HG03378 (cell line): Measurements from ENCODE around the gene NETO2.
"Not testable (repeated sequence)": the region's sequence is repeated elsewhere in the genome, so short reads cannot be mapped to it uniquely, and the experiment has no call there.

Experiments
- ATAC-seq: cut with Tn5 transposase; IDR thresholded peaks from one replicate; pipeline ENCODE4 v1.9.1; 2021; ENCODE audit warnings: mild to moderate bottlenecking, moderate library complexity; ENCODE audit not compliant: unreplicated experiment

NETO2 gene

DNA sequence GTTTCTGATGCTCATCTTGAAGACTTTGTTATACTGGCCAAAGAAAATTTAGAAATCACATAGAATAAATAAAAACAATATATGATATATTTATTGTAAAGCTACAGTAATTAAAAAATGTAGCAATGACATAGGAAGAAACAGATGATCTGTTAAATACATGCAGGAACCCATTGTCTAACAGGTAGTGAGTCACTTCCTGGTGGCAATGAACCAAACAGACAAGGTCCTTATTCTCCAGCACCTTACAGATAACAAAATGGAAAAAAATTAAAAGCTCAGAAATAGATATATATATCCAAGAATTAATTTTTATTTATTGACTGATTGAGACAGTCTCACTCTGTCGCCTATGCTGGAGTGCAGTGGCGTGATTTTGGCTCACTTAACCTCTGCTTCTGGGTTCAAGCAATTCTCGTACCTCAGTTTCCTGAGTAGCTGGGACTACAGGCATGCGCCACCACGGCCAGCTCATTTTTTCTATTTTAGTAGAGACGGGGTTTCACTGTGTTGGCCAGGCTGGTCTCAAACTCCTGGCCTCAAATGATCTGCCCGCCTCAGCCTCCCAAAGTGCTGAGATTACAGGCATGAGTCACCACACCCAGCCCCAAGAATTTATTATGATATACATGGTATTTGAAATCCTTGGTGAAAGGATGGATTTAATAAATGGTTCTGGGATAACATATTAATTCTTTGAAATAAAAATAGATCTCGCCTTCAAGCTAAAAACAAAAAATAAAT lies 7.5 kb downstream of the NETO2 start:
- ATAC-seq, result no peak

DNA sequence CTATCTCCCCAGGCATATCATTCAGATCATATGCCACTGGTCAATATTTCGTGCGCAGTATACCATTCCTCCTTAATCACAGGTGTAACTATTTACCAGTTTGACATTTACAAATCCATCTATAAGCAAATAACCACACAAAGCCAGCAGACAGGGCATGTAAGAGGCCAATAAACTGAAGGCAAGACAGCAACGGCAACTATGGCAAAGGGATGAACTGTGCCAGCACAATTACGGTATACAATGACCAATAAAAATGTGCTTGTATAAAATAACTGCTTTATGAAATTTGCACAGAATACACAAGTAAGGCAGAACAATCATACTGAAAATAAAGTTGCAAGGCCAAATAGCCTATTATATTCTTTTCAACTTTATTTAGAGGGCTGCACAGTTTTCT lies 9.2 kb downstream of the NETO2 start:
- ATAC-seq, result no peak

GRCh38 chr16:47132308-47132707 lies 11.4 kb downstream of the NETO2 start:
- no peak for ATAC-seq

GRCh38 chr16:47129755-47130435 lies 13.8 kb downstream of the NETO2 start:
- ATAC-seq, result no peak

DNA sequence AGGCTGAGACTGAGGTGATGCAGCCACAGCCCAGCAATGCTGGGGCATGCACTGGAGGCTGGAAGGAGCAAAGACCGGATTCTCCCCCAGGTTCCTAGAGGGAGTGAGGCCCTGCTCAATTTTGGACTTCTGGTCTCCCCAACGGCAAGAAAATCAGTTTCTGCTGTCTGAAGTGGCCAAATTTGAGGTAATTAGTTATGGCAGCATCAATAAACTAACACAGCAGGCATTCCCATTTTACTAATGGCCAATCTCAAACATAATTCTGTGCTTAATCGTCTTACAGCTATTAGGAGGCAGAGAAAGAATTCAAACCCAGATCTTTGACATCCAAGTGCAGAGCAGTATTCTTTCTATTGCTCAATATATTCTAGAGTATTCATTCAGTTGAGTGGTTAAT lies 16.2 kb downstream of the NETO2 start:
- no peak for ATAC-seq

DNA sequence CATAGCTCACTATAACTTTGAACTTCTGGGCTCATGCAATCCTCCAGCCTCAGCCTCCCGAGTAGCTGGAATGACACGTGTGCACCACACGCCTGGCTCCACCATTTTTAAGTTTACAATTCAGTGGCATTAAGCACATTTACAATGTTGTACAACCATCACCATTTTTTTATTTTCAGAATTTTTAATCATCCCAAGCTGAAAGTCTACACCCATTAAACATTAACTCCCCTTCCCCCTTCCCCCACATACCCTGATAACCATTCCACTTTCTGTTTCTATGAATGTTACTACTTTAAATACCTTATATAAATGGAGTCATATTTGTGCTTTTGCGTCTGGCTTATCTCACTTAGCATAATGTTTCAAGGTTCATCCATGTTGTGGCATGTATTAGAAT lies 18.0 kb downstream of the NETO2 start:
- no peak for ATAC-seq

GRCh38 chr16:47113130-47113529 lies 30.6 kb downstream of the NETO2 start:
- no peak for ATAC-seq

DNA sequence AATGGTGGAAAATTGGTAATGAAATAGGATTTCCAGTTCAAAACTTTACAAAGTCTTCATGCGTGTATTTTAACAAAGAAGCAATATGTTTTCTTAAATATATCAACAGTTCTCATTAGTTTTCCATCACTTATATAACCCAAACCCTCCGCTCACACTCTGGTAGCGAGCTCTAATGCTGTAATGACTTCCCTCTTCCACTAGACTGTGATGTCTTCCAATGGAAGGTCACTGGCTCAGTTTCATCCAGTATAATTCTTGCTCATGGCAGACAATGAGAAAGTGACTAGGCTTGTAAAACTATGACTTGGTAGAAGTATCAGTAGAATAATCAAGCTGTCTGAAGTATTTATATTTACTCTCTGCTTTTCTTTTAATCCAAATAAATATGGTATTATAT lies 32.8 kb downstream of the NETO2 start:
- no peak for ATAC-seq

GRCh38 chr16:47109361-47109760 lies 34.4 kb downstream of the NETO2 start:
- ATAC-seq, result no peak

GRCh38 chr16:47102921-47103320 lies 40.8 kb downstream of the NETO2 start:
- not testable (repeated sequence) for ATAC-seq

- not testable (repeated sequence) for ATAC-seq
Measured at GRCh38 chr16:47097154-47097553, 46.6 kb downstream of the NETO2 start.

- ATAC-seq, result no peak
Measured at GRCh38 chr16:47096297-47096696, 47.4 kb downstream of the NETO2 start.

- no peak for ATAC-seq
Measured at GRCh38 chr16:47084198-47084597, 59.5 kb downstream of the NETO2 start.

GRCh38 chr16:47082099-47082865 lies 61.5 kb downstream of the NETO2 start:
- ATAC-seq, result no peak

DNA sequence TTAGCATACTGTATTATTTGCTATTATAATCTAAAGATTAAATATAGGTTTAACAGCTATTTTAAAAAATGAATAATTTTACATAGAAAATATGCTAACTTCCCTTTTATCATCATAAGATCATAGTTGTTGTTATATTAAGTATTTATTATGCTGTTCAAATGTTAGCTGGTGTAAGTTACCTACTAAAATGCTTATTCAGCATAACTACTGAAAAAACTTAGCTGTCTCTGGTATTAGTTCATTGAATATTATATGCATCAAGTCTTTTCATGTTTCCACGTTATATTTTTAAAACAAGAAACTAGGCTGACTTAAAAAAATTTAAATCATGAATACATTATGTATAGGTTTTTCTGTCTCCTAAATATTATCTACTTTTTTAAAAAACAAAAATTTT lies 62.6 kb downstream of the NETO2 start:
- ATAC-seq, result no peak

DNA sequence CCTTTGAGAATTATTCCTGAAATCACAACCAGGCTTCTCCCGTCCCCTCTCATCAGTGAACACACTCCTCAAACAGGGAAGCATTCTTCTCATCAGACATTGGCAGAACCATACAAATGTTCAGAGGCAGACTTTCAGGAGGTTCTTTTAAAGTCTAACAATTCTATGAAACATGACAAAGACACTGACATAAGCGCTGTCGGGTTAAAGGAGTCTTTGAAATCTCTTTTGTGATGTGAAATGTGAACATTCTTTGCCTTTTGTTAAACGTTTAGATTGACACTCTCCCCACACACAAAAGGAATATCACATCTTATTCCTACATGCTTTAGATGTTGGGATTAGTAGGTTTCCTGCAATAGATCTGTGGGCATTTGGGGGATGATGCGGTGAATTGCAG lies 63.9 kb downstream of the NETO2 start:
- ATAC-seq, result no peak

DNA sequence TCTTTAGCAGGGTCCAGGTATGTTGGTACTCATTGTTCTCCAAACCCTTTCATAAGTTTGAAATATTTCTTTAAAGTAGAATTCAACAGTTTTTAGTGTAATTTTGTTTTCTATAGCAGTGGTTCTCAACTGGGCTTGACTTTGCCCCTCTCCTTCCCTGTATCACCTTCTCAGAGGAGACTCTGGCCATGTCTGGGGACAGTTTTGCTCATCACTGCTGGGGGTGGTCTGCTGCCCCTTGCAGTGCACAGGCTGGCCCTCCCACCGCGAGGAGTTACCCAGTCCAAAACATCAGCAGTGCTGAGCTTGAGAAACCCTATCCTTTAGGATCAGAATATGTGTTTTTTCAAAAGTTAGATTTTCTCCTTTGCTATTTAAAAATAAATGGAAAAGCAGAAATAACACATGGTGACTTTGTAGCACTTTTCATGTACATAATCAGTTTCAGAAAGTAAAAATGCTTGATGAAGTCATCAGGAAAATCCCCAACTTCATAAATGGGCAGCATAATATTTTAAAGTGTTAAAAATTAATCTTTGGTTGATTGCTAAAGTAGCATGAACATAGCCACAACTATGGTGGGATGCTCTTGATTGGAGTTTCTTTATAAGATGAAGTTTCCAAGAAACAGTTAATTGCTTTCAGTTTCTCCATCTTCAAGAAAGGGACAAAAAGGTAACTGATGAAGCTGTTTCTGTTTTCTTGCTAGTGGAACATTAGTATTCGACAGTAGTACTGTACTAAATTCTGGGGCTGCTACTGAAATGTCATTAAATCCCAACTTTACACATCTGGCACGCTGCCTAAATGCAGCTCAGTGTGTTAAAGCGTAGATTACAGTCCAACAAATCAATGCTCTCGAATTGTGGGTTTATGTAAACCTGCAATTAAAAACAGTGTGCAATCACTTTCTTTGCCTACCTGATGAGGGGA lies 70.3 kb downstream of the NETO2 start:
- ATAC-seq, result peak; percentile 54

DNA sequence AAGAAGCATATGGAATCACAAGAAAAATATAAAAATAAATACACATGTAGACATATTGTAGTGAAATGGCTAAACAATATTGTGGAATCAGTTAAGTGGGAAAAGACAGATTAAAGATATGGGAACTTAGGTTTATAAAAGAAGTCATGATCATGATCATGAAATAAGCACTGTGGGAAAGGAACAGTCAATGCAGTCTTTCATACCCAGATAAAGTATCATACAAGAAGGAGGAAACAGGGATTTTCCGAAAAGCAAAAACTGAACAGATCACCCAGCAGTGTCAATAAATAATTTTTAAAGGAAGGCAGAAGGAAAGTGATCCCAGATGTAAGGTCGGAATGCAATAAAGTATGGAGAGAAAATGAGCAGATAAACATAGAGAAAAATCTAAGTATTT lies 71.6 kb downstream of the NETO2 start:
- ATAC-seq, result no peak

DNA sequence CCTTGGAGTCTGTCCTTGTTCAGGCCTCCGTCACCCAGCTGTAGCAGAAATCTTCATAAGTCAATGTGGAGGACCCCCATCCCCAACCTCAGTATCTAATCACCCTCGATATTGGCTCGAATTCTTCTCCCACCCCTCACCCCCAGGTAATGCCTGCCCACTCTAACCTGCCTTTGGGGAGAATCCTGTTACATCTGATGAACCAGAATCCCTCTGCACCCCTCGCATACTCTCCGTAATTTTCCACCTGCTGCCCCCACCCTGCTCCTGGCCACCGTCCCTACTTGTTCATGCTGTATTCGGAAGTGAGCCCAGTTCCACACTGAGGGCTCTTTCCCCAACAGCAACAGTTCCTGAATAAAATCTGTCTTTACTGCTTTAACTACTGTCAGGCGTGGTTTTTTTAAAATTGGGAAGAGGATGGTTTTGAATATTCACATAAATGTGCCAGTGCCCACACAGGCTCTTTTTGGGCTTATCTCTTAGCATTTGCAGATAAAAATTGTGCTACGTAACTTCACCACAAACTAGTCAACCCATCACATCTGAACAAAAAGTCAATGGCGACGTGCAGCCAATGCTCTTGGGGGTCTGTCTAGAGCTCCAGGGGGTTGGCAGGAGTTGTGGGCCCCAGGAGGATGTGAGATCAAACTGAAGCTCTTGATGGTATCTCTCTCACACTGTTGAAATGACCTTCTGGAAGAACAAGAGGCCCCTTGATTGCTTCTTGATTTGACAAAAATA lies 73.7 kb downstream of the NETO2 start:
- no peak for ATAC-seq

DNA sequence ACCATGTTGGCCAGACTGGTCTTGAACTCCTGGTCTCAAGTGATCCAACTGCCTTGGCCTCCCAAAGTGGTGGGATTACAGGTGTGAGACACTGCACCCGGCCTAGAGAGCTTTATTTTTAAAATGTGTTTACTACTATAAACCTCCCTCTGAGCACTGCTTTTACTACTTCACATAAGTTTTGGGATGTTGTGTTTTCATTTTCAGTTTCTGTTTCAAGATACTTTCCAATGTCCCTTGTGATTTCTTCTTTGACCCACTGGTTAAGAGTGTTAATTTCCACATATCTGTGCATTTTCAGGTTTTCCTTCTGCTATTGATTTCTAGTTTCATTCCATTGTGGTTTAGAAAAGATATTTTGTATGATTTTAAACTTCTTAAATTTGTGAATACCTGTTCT lies 74.4 kb downstream of the NETO2 start:
- no peak for ATAC-seq
